OCI-LY3 (cell line): ENCODE measurements around the gene BABAM2.

Experiments used
- H2AFZ ChIP-seq: fragments of 200-600, 300-600 bp; shearing (Covaris generic); 2 replicates; pipeline ENCODE4 v1.6.0; 2014; ENCODE audit warnings: antibody characterized with exemption, low read depth, low read length
- H3K27ac ChIP-seq: fragments of 200-600, 300-600 bp; sonication (generic); 2 replicates; pipeline ENCODE4 v1.5.1; 2014; ENCODE audit warnings: mild to moderate bottlenecking, low read length, moderate library complexity, mixed read lengths
- H3K27me3 ChIP-seq: fragments of 200-600, 300-600 bp; sonication (generic); 2 replicates; pipeline ENCODE4 v1.6.1; 2014; ENCODE audit warnings: low read depth, low read length, mixed read lengths
- H3K36me3 ChIP-seq: fragments of 200-600, 300-600 bp; sonication (generic); replicated peaks from 2 replicates; pipeline ENCODE3; 2014; ENCODE audit warnings: low read depth, low read length, mixed read lengths
- H3K4me1 ChIP-seq: fragments of 300-600, 200-600 bp; sonication (generic); 2 replicates; pipeline ENCODE4 v1.6.1; 2014; ENCODE audit warnings: low read length, mixed read lengths
- H3K4me2 ChIP-seq: fragments of 200-600, 300-600 bp; sonication (generic); 2 replicates; pipeline ENCODE4 v1.6.1; 2014; ENCODE audit warnings: low read length, mixed read lengths
- H3K4me3 ChIP-seq: fragments of 300-600, 200-600 bp; sonication (generic); 2 replicates; pipeline ENCODE4 v1.5.1; 2014; ENCODE audit warnings: antibody characterized with exemption, mild to moderate bottlenecking, low read length, moderate library complexity
- H3K79me2 ChIP-seq: fragments of 300-600, 200-600 bp; shearing (Covaris generic); 2 replicates; pipeline ENCODE4 v1.6.1; 2014; ENCODE audit warnings: mild to moderate bottlenecking, low read length, mixed read lengths
- H3K9ac ChIP-seq: fragments of 300-600, 200-600 bp; shearing (Covaris generic); 2 replicates; pipeline ENCODE4 v1.6.0; 2014; ENCODE audit warnings: mild to moderate bottlenecking, low read length, moderate library complexity
- H3K9me3 ChIP-seq: fragments of 200-600, 300-600 bp; shearing (Covaris generic); 2 replicates; pipeline ENCODE4 v1.6.1; 2014; ENCODE audit warnings: low read length, mixed read lengths; ENCODE audit not compliant: insufficient read depth
- H4K20me1 ChIP-seq: fragments of 200-600, 300-600 bp; sonication (generic); 2 replicates; pipeline ENCODE4 v1.6.1; 2016; ENCODE audit warnings: low read length, mixed read lengths; ENCODE audit not compliant: insufficient read depth
- CTCF ChIP-seq: fragments of 200-600, 300-600 bp; sonication (generic); IDR thresholded peaks from 2 replicates; pipeline ENCODE4 v1.5.1; 2014; ENCODE audit warnings: antibody characterized with exemption, low read length, low read depth
- EZH2phosphoT487 ChIP-seq: fragments of 200-600 bp; shearing (Covaris generic); IDR thresholded peaks from 2 replicates; pipeline ENCODE4 v1.6.1; 2018; ENCODE audit warnings: antibody characterized with exemption, mixed run types, low read depth

The BABAM2 gene

GRCh38 chr2:28247734-28248133, 357.2 kb downstream of the BABAM2 start:
- TF ChIP-seq CTCF: no peak
- no peak for TF ChIP-seq EZH2phosphoT487
- Histone ChIP-seq H3K4me3 (no peak overlapping the region), H3K79me2 (no peaks in the 10 kb centered on the region), H3K27me3 (0 out of 2 replicates have a peak, but pooled peaks cover 5% of the 10 kb centered on the region), H3K27ac (no peak overlapping the region), H3K4me2 (no peak overlapping the region), H3K4me1 (peaks cover 16% of the 10 kb centered on the region), H2AFZ (no peak overlapping the region), H3K36me3 (no peaks in the 10 kb centered on the region), H4K20me1 (0 out of 2 replicates have a peak, but pooled peaks cover 3% of the 10 kb centered on the region), H3K9ac (no peak overlapping the region), H3K9me3 (no peaks in the 10 kb centered on the region)

- no peak overlapping the region for H3K4me2 ChIP-seq
- H3K4me3 ChIP-seq: no peak overlapping the region
- H4K20me1 ChIP-seq: peaks cover 7% of the 10 kb centered on the region; the same call in 1 of the 2 replicates
- no peak overlapping the region for H3K27ac ChIP-seq
- peaks cover 18% of the 10 kb centered on the region for H3K4me1 ChIP-seq
- H3K79me2 ChIP-seq: no peaks in the 10 kb centered on the region
- H3K9ac ChIP-seq: no peak overlapping the region
- TF ChIP-seq CTCF: no peak
- TF ChIP-seq EZH2phosphoT487: no peak
- no peaks in the 10 kb centered on the region for H3K9me3 ChIP-seq
- H3K27me3 ChIP-seq: peaks cover 9% of the 10 kb centered on the region; the same call in 1 of the 2 replicates
- no peaks in the 10 kb centered on the region for H3K36me3 ChIP-seq
- no peak overlapping the region for H2AFZ ChIP-seq
Observed at GRCh38 chr2:28248511-28248910, 358.0 kb downstream of the BABAM2 start.

GRCh38 chr2:28250006-28250405, 359.5 kb downstream of the BABAM2 start:
- H3K4me3 ChIP-seq: no peak overlapping the region

GRCh38 chr2:28251337-28251736, 360.8 kb downstream of the BABAM2 start:
- Histone ChIP-seq H3K27me3 (peaks cover 10% of the 10 kb centered on the region; the same call in 1 of the 2 replicates), H3K27ac (no peak overlapping the region), H3K4me1 (peaks cover 18% of the 10 kb centered on the region), H3K4me2 (no peak overlapping the region), H3K79me2 (no peaks in the 10 kb centered on the region), H4K20me1 (peaks cover 10% of the 10 kb centered on the region; the same call in 1 of the 2 replicates), H3K9me3 (no peaks in the 10 kb centered on the region), H3K9ac (no peak overlapping the region), H3K36me3 (no peaks in the 10 kb centered on the region), H3K4me3 (no peak overlapping the region), H2AFZ (no peak overlapping the region)
- no peak for TF ChIP-seq CTCF
- TF ChIP-seq EZH2phosphoT487: no peak

More at GRCh38 chr2:28250006-28250405, 359.5 kb downstream of the BABAM2 start:
- Histone ChIP-seq H3K27me3 (peaks cover 10% of the 10 kb centered on the region; the same call in 1 of the 2 replicates), H3K36me3 (no peaks in the 10 kb centered on the region), H3K27ac (no peak overlapping the region), H3K4me2 (no peak overlapping the region), H3K4me1 (peaks cover 18% of the 10 kb centered on the region), H3K9ac (no peak overlapping the region), H2AFZ (no peak overlapping the region), H3K79me2 (no peaks in the 10 kb centered on the region), H3K9me3 (no peaks in the 10 kb centered on the region), H4K20me1 (peaks cover 10% of the 10 kb centered on the region; the same call in 1 of the 2 replicates)
- no peak for TF ChIP-seq CTCF
- no peak for TF ChIP-seq EZH2phosphoT487
